H1 (cell line): ENCODE results near the gene TMEM245. TPM values are rescaled to one million over a fixed set of nuclear protein-coding genes. Genes with fewer than 3 reads are reported as not detected.

Experiments
- CHD2 ChIP-seq: IDR thresholded peaks from 2 replicates; pipeline ENCODE4 v1.6.1; 2012; ENCODE audit warnings: low read length, improper control_type of control experiment
- KDM1A ChIP-seq: fragments of 200-600, 300-600 bp; sonication (generic); IDR thresholded peaks from 2 replicates; pipeline ENCODE4 v1.7.1; 2016; ENCODE audit warnings: mild to moderate bottlenecking, low read length, borderline replicate concordance
- POLR2A ChIP-seq, 2 experiments: IDR thresholded peaks; 1 replicate in 1 of 2; 2 replicates in 1 of 2; pipeline ENCODE4 v1.6.1; 2011; ENCODE audit warnings: low read depth in 2 of 2, low read length in 2 of 2, mild to moderate bottlenecking in 2 of 2; ENCODE audit errors: control extremely low read depth in 1 of 2
- polyA plus RNA-seq, 7 experiments: library from polyadenylated mRNA; depleted of rRNA in 3 of 7; stranded (reverse) in 5 of 7; unstranded in 2 of 7; fragments of >200 nt in 5 of 7; fragments of 200-250 nt in 2 of 7; gene quantifications; 1 replicate in 5 of 7; 2 replicates in 1 of 7; 4 replicates in 1 of 7; pipeline versions ENCODE4 v1.2.1 to v1.2.3, GENCODE V29; 2011 to 2013; ENCODE audit warnings: missing spikeins in 2 of 7, mixed read lengths in 2 of 7
- total RNA-seq: library from RNA; stranded (reverse); fragmentation: NEBNext Ultra II Directional; extraction: Animal tissue kit (Norgen Biotek cat#: 25700); gene quantifications from 2 replicates; pipeline ENCODE4 v1.2.1, GENCODE V29; 2021
- TF ChIP-seq, protein P1 (sequence below): IDR thresholded peaks from 2 replicates; pipeline ENCODE4 v1.6.1; 2012; ENCODE audit warnings: low read length, inconsistent platforms
- TF ChIP-seq, protein P2 (sequence below): fragments of 300-600 bp; sonication (generic); IDR thresholded peaks from 2 replicates; pipeline ENCODE4 v1.7.1; 2012; ENCODE audit warnings: low read length, moderate library complexity, mild to moderate bottlenecking, inconsistent platforms; ENCODE audit not compliant: insufficient replicate concordance

Gene TMEM245
- total and polyA plus RNA-seq, 2 of the 8 experiments (the other 6 are each of a cell fraction or from before 2014, with no cell fraction given), result 44.3 to 45.8 TPM

DNA sequence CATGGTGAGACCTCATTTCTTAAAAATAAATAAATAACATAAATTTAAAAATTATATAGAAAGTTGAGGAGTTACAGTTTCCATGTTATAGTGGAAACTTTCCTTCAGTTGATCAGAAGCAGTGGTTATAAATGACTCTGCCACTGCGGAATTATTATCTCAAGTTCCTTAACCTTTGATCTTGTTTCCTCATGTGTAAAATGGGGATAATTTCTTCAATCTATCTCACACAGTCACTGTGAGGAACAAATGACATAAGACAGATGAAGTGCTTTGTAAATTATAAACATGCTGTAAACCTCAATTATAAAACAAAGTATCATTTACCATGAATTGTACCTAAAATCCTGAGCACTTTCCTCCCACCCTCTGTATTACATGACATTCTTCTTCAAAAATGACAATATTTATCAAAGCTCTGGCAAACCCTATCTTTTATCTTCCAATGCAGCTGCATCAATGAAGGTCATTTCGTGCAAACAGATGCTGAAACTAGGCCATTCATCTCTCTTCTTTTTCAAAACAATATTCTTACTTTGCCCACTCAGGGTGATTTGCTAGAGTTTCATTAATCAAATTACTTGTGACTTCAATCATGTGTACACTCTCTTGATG lies 46.8 kb downstream of the TMEM245 start (continued):
- TF ChIP-seq POLR2A (IDR thresholded peaks at IDR 0.05; ENCODE audit: control extremely low read depth in 1 of 2, low read depth in 2 of 2, low read length in 2 of 2) (no peak), CHD2 (no peak), KDM1A (no peak)
- TF ChIP-seq, protein P1, sequence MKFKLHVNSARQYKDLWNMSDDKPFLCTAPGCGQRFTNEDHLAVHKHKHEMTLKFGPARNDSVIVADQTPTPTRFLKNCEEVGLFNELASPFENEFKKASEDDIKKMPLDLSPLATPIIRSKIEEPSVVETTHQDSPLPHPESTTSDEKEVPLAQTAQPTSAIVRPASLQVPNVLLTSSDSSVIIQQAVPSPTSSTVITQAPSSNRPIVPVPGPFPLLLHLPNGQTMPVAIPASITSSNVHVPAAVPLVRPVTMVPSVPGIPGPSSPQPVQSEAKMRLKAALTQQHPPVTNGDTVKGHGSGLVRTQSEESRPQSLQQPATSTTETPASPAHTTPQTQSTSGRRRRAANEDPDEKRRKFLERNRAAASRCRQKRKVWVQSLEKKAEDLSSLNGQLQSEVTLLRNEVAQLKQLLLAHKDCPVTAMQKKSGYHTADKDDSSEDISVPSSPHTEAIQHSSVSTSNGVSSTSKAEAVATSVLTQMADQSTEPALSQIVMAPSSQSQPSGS, result no peak
- TF ChIP-seq, protein P2, sequence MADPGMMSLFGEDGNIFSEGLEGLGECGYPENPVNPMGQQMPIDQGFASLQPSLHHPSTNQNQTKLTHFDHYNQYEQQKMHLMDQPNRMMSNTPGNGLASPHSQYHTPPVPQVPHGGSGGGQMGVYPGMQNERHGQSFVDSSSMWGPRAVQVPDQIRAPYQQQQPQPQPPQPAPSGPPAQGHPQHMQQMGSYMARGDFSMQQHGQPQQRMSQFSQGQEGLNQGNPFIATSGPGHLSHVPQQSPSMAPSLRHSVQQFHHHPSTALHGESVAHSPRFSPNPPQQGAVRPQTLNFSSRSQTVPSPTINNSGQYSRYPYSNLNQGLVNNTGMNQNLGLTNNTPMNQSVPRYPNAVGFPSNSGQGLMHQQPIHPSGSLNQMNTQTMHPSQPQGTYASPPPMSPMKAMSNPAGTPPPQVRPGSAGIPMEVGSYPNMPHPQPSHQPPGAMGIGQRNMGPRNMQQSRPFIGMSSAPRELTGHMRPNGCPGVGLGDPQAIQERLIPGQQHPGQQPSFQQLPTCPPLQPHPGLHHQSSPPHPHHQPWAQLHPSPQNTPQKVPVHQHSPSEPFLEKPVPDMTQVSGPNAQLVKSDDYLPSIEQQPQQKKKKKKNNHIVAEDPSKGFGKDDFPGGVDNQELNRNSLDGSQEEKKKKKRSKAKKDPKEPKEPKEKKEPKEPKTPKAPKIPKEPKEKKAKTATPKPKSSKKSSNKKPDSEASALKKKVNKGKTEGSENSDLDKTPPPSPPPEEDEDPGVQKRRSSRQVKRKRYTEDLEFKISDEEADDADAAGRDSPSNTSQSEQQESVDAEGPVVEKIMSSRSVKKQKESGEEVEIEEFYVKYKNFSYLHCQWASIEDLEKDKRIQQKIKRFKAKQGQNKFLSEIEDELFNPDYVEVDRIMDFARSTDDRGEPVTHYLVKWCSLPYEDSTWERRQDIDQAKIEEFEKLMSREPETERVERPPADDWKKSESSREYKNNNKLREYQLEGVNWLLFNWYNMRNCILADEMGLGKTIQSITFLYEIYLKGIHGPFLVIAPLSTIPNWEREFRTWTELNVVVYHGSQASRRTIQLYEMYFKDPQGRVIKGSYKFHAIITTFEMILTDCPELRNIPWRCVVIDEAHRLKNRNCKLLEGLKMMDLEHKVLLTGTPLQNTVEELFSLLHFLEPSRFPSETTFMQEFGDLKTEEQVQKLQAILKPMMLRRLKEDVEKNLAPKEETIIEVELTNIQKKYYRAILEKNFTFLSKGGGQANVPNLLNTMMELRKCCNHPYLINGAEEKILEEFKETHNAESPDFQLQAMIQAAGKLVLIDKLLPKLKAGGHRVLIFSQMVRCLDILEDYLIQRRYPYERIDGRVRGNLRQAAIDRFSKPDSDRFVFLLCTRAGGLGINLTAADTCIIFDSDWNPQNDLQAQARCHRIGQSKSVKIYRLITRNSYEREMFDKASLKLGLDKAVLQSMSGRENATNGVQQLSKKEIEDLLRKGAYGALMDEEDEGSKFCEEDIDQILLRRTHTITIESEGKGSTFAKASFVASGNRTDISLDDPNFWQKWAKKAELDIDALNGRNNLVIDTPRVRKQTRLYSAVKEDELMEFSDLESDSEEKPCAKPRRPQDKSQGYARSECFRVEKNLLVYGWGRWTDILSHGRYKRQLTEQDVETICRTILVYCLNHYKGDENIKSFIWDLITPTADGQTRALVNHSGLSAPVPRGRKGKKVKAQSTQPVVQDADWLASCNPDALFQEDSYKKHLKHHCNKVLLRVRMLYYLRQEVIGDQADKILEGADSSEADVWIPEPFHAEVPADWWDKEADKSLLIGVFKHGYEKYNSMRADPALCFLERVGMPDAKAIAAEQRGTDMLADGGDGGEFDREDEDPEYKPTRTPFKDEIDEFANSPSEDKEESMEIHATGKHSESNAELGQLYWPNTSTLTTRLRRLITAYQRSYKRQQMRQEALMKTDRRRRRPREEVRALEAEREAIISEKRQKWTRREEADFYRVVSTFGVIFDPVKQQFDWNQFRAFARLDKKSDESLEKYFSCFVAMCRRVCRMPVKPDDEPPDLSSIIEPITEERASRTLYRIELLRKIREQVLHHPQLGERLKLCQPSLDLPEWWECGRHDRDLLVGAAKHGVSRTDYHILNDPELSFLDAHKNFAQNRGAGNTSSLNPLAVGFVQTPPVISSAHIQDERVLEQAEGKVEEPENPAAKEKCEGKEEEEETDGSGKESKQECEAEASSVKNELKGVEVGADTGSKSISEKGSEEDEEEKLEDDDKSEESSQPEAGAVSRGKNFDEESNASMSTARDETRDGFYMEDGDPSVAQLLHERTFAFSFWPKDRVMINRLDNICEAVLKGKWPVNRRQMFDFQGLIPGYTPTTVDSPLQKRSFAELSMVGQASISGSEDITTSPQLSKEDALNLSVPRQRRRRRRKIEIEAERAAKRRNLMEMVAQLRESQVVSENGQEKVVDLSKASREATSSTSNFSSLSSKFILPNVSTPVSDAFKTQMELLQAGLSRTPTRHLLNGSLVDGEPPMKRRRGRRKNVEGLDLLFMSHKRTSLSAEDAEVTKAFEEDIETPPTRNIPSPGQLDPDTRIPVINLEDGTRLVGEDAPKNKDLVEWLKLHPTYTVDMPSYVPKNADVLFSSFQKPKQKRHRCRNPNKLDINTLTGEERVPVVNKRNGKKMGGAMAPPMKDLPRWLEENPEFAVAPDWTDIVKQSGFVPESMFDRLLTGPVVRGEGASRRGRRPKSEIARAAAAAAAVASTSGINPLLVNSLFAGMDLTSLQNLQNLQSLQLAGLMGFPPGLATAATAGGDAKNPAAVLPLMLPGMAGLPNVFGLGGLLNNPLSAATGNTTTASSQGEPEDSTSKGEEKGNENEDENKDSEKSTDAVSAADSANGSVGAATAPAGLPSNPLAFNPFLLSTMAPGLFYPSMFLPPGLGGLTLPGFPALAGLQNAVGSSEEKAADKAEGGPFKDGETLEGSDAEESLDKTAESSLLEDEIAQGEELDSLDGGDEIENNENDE, result no peak
